HepG2 (cell line): ENCODE measurements around the gene NCBP3. TPM values are rescaled to one million over a fixed set of nuclear protein-coding genes. Genes with fewer than 3 reads are reported as not detected.

Experiments used
- ATAC-seq: fragments of 200-7000 bp; cut with Tn5 transposase; 3 replicates; pipeline ENCODE4 v1.9.1; 2020; ENCODE audit warnings: mild to moderate bottlenecking, moderate library complexity
- BruUV-seq: library from RNA; stranded (reverse); fragments of 400-500 nt; replicated peaks from 2 replicates; lab custom pipeline; 2021; lab: Mats Ljungman, UMichigan
- CTCF ChIA-PET: fragments of 300-600 bp; formaldehyde crosslinking; extraction: SDS; loops from one replicate; lab custom pipeline; 2021; ENCODE audit warnings: low total read pairs, inconsistent platforms, low intra/inter-chr PET ratio; lab: Yijun Ruan, JAX
- POLR2A ChIA-PET: fragments of 350-600 bp; sonication (Branson Sonifier 250); formaldehyde crosslinking; loops from one replicate; lab custom pipeline; 2020; ENCODE audit warnings: antibody characterized with exemption, inconsistent platforms; lab: Yijun Ruan, JAX
- DNase-seq: peaks from one replicate; pipeline ENCODE4 v3.0.0-alpha.2; 2015; ENCODE audit warnings: low spot score
- FAIRE-seq: peaks from 3 replicates; lab custom pipeline; 2011; peaks lifted over from hg19 to GRCh38; lab: Jason Lieb, UNC
- H2AFZ ChIP-seq: one replicate; pipeline ENCODE4 v1.6.1; 2011; ENCODE audit warnings: low read length, inconsistent platforms
- H3K27ac ChIP-seq: fragments of 300-600 bp; 3 replicates; pipeline ENCODE4 v1.8.0; 2011; ENCODE audit warnings: mixed run types, mild to moderate bottlenecking, mixed read lengths, low read length, inconsistent platforms; ENCODE audit not compliant: insufficient read depth; ENCODE audit errors: extremely low read length
- H3K27me3 ChIP-seq, 2 experiments: fragments of 200-600 bp in 1 of 2; 2 replicates in 1 of 2; 3 replicates in 1 of 2; pipeline versions ENCODE4 v1.6.0 to v1.8.0; 2011; ENCODE audit warnings: low read length in 2 of 2, mild to moderate bottlenecking in 2 of 2, moderate library complexity in 2 of 2, inconsistent platforms in 1 of 2; ENCODE audit not compliant: insufficient read depth in 2 of 2, control insufficient read depth in 1 of 2
- H3K36me3 ChIP-seq, 2 experiments: fragments of 200-600 bp in 1 of 2; replicated peaks in 1 of 2; 2 replicates in 1 of 2; 3 replicates in 1 of 2; pipeline versions ENCODE4 v1.5.1 to v1.8.0; 2011; ENCODE audit warnings: low read length in 2 of 2, inconsistent platforms in 1 of 2; ENCODE audit not compliant: insufficient read depth in 2 of 2, control insufficient read depth in 1 of 2
- H3K4me1 ChIP-seq: 2 replicates; pipeline ENCODE4 v1.5.1; 2012; ENCODE audit warnings: low read length, inconsistent platforms; ENCODE audit not compliant: insufficient read depth
- H3K4me2 ChIP-seq: 2 replicates; pipeline ENCODE4 v1.6.0; 2011; ENCODE audit warnings: low read depth, low read length, inconsistent platforms
- H3K4me3 ChIP-seq, 3 experiments: fragments of 200-600 bp in 1 of 3; sonication (generic), shearing (Covaris generic) in 1 of 3; replicated peaks in 1 of 3; 2 replicates each; pipeline ENCODE4 v1.5.1; 2011 to 2016; ENCODE audit warnings: low read length in 3 of 3, inconsistent platforms in 2 of 3, low read depth in 2 of 3, mild to moderate bottlenecking in 2 of 3, control low read depth in 1 of 3, mixed read lengths in 1 of 3; ENCODE audit not compliant: insufficient read depth in 1 of 3
- H3K79me2 ChIP-seq: one replicate; pipeline ENCODE4 v1.6.1; 2011; ENCODE audit warnings: low read length, inconsistent platforms; ENCODE audit not compliant: insufficient read depth
- H3K9ac ChIP-seq: 2 replicates; pipeline ENCODE4 v1.6.0; 2011; ENCODE audit warnings: mild to moderate bottlenecking, low read depth, low read length, inconsistent platforms; ENCODE audit not compliant: insufficient read depth
- H3K9me3 ChIP-seq: 2 replicates; pipeline ENCODE4 v1.5.1; 2012; ENCODE audit warnings: mild to moderate bottlenecking, low read length
- H4K20me1 ChIP-seq: 2 replicates; pipeline ENCODE4 v1.6.0; 2011; ENCODE audit warnings: inconsistent platforms, mild to moderate bottlenecking, low read length, moderate library complexity; ENCODE audit not compliant: insufficient read depth
- DR1 ChIP-seq: sonication (generic); formaldehyde crosslinking; IDR thresholded peaks from 2 replicates; pipeline ENCODE4 v1.8.0; 2021; ENCODE audit warnings: mild to moderate bottlenecking, missing genetic modification reagents, inconsistent platforms
- DZIP1 ChIP-seq: sonication (generic); formaldehyde crosslinking; IDR thresholded peaks from 2 replicates; pipeline ENCODE4 v1.5.0; 2020; ENCODE audit warnings: mild to moderate bottlenecking, missing genetic modification reagents
- FOXO1 ChIP-seq: sonication (generic); formaldehyde crosslinking; IDR thresholded peaks from 2 replicates; pipeline ENCODE4 v1.4.0; 2020; ENCODE audit warnings: missing genetic modification reagents
- HNRNPH1 ChIP-seq: fragments of 200-400 bp; formaldehyde crosslinking; optimal IDR thresholded peaks from 2 replicates; pipeline ENCODE3; 2017; ENCODE audit warnings: mild to moderate bottlenecking, low read depth, low read length
- IRF1 ChIP-seq: sonication (generic); formaldehyde crosslinking; IDR thresholded peaks from 2 replicates; pipeline ENCODE4 v1.4.0; 2020; ENCODE audit warnings: low read depth, mild to moderate bottlenecking, missing genetic modification reagents
- KLF13 ChIP-seq: sonication (generic); formaldehyde crosslinking; IDR thresholded peaks from 2 replicates; pipeline ENCODE4 v1.4.0; 2020; ENCODE audit warnings: mild to moderate bottlenecking, missing genetic modification reagents
- MLLT10 ChIP-seq: sonication (generic); formaldehyde crosslinking; IDR thresholded peaks from 2 replicates; pipeline ENCODE4 v1.4.0; 2020; ENCODE audit warnings: missing genetic modification reagents
- ZNF619 ChIP-seq: sonication (generic); formaldehyde crosslinking; IDR thresholded peaks from 2 replicates; pipeline ENCODE4 v1.4.0; 2020; ENCODE audit warnings: mild to moderate bottlenecking, missing genetic modification reagents
- ZNF768 ChIP-seq: sonication (generic); formaldehyde crosslinking; IDR thresholded peaks from 2 replicates; pipeline ENCODE4 v1.4.0; 2020; ENCODE audit warnings: missing genetic modification reagents
- ZNF816 ChIP-seq: sonication (generic); formaldehyde crosslinking; IDR thresholded peaks from 2 replicates; pipeline ENCODE4 v1.8.0; 2022; ENCODE audit warnings: missing genetic modification reagents, mild to moderate bottlenecking, borderline replicate concordance
- ZNF883 ChIP-seq: sonication (generic); formaldehyde crosslinking; IDR thresholded peaks from 2 replicates; pipeline ENCODE4 v1.5.1; 2020; ENCODE audit warnings: mild to moderate bottlenecking, missing genetic modification reagents; ENCODE audit errors: not compliant biosample characterization
- WGBS: methylation state at CpG from one replicate; pipeline ENCODE4 v1.1.6; 2017; ENCODE audit warnings: low lambda C conversion rate; 5-methylcytosine and 5-hydroxymethylcytosine counted together
- in situ Hi-C: cut with HindIII; loops from 2 replicates; pipeline ENCODE4 v1.10.0; 2017; ENCODE audit warnings: low pct_unique_long_range_greater_than_20kb; ENCODE audit not compliant: extremely low pct_ligation_motif_present
- intact Hi-C: fragments of 100-400 bp; cut with micrococcal nuclease; formaldehyde crosslinking; loops from one replicate; pipeline ENCODE4 v1.10.0; 2022; ENCODE audit not compliant: unreplicated experiment
- polyA plus RNA-seq, 8 experiments: library from polyadenylated mRNA; depleted of rRNA in 3 of 8; stranded (reverse) in 7 of 8; unstranded in 1 of 8; fragments of >200 nt; fragmentation: Illumina TruSeq in 4 of 8; extraction: Trizol in 4 of 8; gene quantifications; 2 replicates each; pipeline versions ENCODE4 v1.2.1 to v1.2.3, GENCODE V29; 2011 to 2016; ENCODE audit warnings: low read depth in 4 of 8, missing spikeins in 1 of 8, mixed read lengths in 1 of 8; ENCODE audit not compliant: insufficient read depth in 1 of 8
- total RNA-seq, 5 experiments: library from RNA; depleted of rRNA; stranded (reverse); fragments of >200 nt; fragmentation: Illumina TruSeq; extraction: Trizol; gene quantifications; 2 replicates each; pipeline ENCODE4 v1.2.3, GENCODE V29; 2016; ENCODE audit warnings: low read depth in 1 of 5

Gene NCBP3
- total and polyA plus RNA-seq, 2 of the 13 experiments (the other 11 are each of a cell fraction or from before 2014, with no cell fraction given): 19.5 to 24.8 TPM

GRCh38 chr17:3895354-3895753, 49.3 kb upstream of the NCBP3 start:
- TF ChIP-seq DZIP1 (CRISPR knock-in tag): no peak
- TF ChIP-seq MLLT10 (CRISPR knock-in tag): no peak
- no peak for TF ChIP-seq ZNF768 (CRISPR knock-in tag)
- no peak for TF ChIP-seq ZNF883 (CRISPR knock-in tag)
- no peak for TF ChIP-seq HNRNPH1
- TF ChIP-seq IRF1: no peak
- no peak for TF ChIP-seq ZNF619 (CRISPR knock-in tag)
- no peak for TF ChIP-seq DR1 (CRISPR knock-in tag)
- TF ChIP-seq KLF13 (CRISPR knock-in tag): no peak
- no peak for TF ChIP-seq FOXO1 (CRISPR knock-in tag)
- no peak for TF ChIP-seq ZNF816 (CRISPR knock-in tag)
- H3K9me3 ChIP-seq: no peaks in the 10 kb centered on the region
- no peaks in the 10 kb centered on the region for H3K36me3 ChIP-seq
- no peak overlapping the region for H3K4me2 ChIP-seq
- H3K4me1 ChIP-seq: peaks cover 35% of the 10 kb centered on the region
- no peak overlapping the region for H3K9ac ChIP-seq
- ATAC-seq: no peak
- no TSS peak for BruUV-seq
- in situ Hi-C loops (no loop called here), intact Hi-C loops (no loop called here)
- no peak for DNase-seq
- no peak overlapping the region for H2AFZ ChIP-seq
- H3K27ac ChIP-seq: no peak overlapping the region
- no peaks in the 10 kb centered on the region for H3K79me2 ChIP-seq
- ChIA-PET CTCF (no interaction called here), POLR2A (interaction anchor here (0.6 to 3.5 kb wide), 2 partner anchors 9 to 15 kb away, joined by 3 to 47 read pairs; no protein-coding TSS in a partner anchor)
- H4K20me1 ChIP-seq: no peaks in the 10 kb centered on the region
- WGBS: 80% methylated on average over 3 of the region's 3 CpGs
- peaks cover 0 to 19% of the 10 kb centered on the region in 2 experiments; a peak in 2 of 5 replicates for H3K27me3 ChIP-seq
- no peak overlapping the region for H3K4me3 ChIP-seq
- FAIRE-seq: no peak
